HG02759 (cell line): ENCODE results near the gene SLC15A4.

ENCODE experiments used
- ATAC-seq: cut with Tn5 transposase; IDR thresholded peaks from one replicate; pipeline ENCODE4 v1.9.1; 2021; ENCODE audit warnings: mild to moderate bottlenecking, moderate library complexity; ENCODE audit not compliant: unreplicated experiment

SLC15A4 gene

DNA sequence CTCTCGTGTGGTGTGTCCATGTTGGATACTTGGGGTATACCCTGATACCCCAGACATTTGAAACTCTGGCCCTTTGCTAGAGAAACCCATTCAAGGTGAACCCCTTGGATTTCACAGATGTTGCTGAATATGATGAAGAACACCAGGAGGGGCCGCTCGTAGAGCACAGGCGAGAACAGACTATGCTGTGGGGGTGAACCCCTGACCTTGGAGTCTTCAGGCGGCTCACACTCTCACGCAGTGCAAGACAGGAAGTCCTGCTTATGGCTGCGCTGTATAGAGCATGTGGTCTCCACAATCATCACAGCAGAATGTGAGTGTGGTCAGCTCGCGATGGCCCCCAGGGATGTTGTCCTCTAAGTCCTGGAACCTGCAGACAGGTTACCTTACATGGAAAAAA lies 60.4 kb downstream of the SLC15A4 start:
- no peak for ATAC-seq

DNA sequence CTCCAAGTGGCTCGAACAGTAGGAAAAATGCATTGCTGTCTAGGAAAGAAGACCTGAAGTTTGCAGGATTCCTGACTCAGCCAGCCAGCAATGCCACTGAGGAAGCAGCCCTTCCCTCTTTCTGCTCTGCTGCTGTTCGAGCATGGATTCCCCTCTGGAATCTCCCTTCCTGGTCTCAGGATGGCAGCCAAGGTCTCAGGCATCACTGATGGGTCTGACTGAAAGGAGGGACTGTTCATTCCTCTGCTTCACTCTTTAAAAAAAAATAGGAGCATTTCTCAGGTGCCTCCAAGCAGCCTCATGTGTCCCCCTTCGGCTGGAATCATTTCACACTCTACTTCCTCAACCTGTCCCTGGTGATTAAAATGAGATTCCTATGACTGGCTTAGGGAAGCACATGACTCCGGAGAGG lies 62.4 kb downstream of the SLC15A4 start:
- no peak for ATAC-seq

GRCh38 chr12:128755566-128755965 lies 68.2 kb downstream of the SLC15A4 start:
- no peak for ATAC-seq

- ATAC-seq: no peak
Measured at GRCh38 chr12:128754275-128754674, 69.5 kb downstream of the SLC15A4 start.

DNA sequence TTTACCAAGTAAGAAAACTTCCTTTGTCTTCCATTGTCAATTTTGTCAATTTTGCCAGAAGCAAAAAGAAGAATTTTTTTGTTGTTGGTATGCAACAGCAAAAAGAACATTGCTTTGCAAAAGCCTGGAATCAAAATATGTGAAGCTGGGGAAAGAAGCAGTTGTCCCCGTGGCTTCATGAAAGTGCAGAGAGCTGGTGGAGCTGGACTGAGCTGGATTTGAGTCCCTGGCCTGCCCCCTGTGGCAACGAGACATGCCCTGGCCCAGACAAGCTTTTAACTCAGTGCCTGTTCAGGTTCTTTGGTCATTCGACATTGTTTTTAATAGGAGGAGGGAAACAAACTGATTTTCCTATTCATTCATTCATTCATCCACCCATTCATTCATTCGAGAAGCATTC lies 70.3 kb downstream of the SLC15A4 start:
- no peak for ATAC-seq

DNA sequence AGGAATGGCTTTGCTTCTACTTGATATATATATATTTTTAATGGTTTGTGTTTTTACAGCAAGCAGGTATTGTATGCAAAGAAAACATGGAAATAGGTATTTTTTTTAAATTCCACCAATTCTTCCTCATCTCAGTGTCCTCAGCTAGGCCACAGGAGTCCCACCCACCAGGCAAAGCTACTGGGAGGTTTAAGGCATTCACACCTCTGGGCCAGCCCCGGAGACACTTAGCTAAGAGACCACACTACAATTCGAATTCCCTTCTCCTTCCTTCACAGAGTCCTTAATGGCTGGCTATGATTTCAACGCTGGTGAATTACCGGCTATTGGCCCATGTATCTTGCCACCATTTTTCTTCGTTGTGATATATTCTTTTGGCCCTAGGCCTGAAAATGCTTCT lies 71.4 kb downstream of the SLC15A4 start:
- ATAC-seq: no peak

DNA sequence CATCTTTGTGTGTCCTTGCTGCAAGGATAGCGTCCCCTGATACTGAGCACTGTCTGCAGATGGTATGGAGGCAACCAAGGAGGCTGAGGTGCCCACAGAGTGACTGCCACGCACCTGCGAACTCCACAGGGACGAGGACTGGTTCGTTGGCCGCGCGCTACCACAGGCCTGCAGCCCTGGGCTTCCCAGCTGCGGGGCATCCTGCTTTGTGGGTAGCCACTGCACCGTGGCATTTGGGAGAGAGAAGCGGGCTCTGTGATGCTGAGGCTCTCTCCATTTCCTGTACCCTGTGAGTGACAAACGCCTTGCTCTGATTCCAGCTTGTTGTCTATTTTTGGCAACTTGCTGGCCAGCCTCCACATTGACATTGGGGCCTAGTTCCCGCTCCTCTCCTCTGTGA lies 76.3 kb downstream of the SLC15A4 start:
- no peak for ATAC-seq

GRCh38 chr12:128745772-128746689 lies 77.7 kb downstream of the SLC15A4 start:
- no peak for ATAC-seq

DNA sequence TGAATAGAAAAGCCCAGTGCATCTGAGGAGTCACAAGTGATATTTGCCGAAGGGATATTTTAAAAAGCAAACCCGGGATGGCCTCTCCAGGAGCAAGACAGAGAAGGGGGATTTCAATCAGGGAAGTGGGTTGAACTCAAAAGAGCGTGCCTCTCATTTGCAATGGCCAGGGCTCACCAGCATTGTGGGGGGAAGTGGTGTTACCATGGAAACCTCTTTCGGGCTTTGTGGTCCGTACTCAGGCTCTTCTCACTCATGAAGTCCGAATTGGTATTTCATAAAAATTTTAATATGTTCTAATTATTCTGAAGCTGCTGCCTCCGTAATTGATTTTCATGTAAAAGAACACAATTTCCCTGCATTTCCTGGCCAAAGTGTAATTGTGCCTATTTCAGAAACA lies 79.8 kb downstream of the SLC15A4 start:
- ATAC-seq: no peak
